HG02623 (cell line): ENCODE measurements around the gene FOXP4.
"Not testable (repeated sequence)": the region's sequence is repeated elsewhere in the genome, so short reads cannot be mapped to it uniquely, and the experiment has no call there.

ENCODE experiments used
- ATAC-seq: cut with Tn5 transposase; IDR thresholded peaks from one replicate; pipeline ENCODE4 v1.9.1; 2021; ENCODE audit warnings: moderate library complexity; ENCODE audit not compliant: unreplicated experiment

The FOXP4 gene

GRCh38 chr6:41596807-41597206, 50.6 kb downstream of the FOXP4 start:
- ATAC-seq, result no peak

GRCh38 chr6:41597246-41598000, 51.2 kb downstream of the FOXP4 start:
- ATAC-seq, result no peak

GRCh38 chr6:41598670-41599014, 52.5 kb downstream of the FOXP4 start:
- ATAC-seq, result no peak

GRCh38 chr6:41599015-41599851, 53.1 kb downstream of the FOXP4 start:
- no peak for ATAC-seq

- no peak for ATAC-seq
Observed at GRCh38 chr6:41599852-41600445, 53.8 kb downstream of the FOXP4 start.

GRCh38 chr6:41600499-41601247, 54.5 kb downstream of the FOXP4 start:
- ATAC-seq, result no peak

- no peak for ATAC-seq
Observed at GRCh38 chr6:41601248-41601549, 55.0 kb downstream of the FOXP4 start.

- no peak for ATAC-seq
Observed at GRCh38 chr6:41602422-41602743, 56.2 kb downstream of the FOXP4 start.

GRCh38 chr6:41602864-41603608, 56.9 kb downstream of the FOXP4 start:
- ATAC-seq, result no peak

- ATAC-seq, result no peak
Observed at GRCh38 chr6:41604006-41604405, 57.8 kb downstream of the FOXP4 start.

- no peak for ATAC-seq
Observed at GRCh38 chr6:41605649-41606048, 59.5 kb downstream of the FOXP4 start.

GRCh38 chr6:41607036-41607435, 60.9 kb downstream of the FOXP4 start:
- ATAC-seq, result no peak

- ATAC-seq, result no peak
Observed at GRCh38 chr6:41607736-41608135, 61.6 kb downstream of the FOXP4 start.

- ATAC-seq, result no peak
Observed at GRCh38 chr6:41608443-41609151, 62.4 kb downstream of the FOXP4 start.

GRCh38 chr6:41614715-41615114, 68.5 kb downstream of the FOXP4 start:
- ATAC-seq, result no peak

- ATAC-seq, result no peak
Observed at GRCh38 chr6:41615311-41615710, 69.1 kb downstream of the FOXP4 start.

- no peak for ATAC-seq
Observed at GRCh38 chr6:41618598-41618997, 72.4 kb downstream of the FOXP4 start.

GRCh38 chr6:41619193-41619592, 73.0 kb downstream of the FOXP4 start:
- ATAC-seq, result not testable (repeated sequence)

- no peak for ATAC-seq
Observed at GRCh38 chr6:41621367-41621766, 75.2 kb downstream of the FOXP4 start.

GRCh38 chr6:41621802-41622201, 75.6 kb downstream of the FOXP4 start:
- ATAC-seq, result no peak
